Keratinocyte (primary cell): ENCODE data around the gene TNFRSF14.

Experiments
- EZH2 ChIP-seq: IDR thresholded peaks from one replicate; pipeline ENCODE4 v1.6.1; 2012; ENCODE audit warnings: inconsistent platforms, mild to moderate bottlenecking, low read length, moderate library complexity
- TF ChIP-seq, protein P1 (sequence below), 3 experiments: IDR thresholded peaks in 1 of 3; conservative IDR thresholded peaks in 1 of 3; optimal IDR thresholded peaks in 1 of 3; 2 replicates in 2 of 3; 3 replicates in 1 of 3; pipeline versions ENCODE3 to v1.5.1; 2011; ENCODE audit warnings: low read length in 3 of 3, mild to moderate bottlenecking in 3 of 3, moderate library complexity in 2 of 3, control low read depth in 1 of 3, inconsistent platforms in 1 of 3; ENCODE audit not compliant: insufficient read depth in 2 of 3; ENCODE audit errors: extremely low read depth in 1 of 3

DNA sequence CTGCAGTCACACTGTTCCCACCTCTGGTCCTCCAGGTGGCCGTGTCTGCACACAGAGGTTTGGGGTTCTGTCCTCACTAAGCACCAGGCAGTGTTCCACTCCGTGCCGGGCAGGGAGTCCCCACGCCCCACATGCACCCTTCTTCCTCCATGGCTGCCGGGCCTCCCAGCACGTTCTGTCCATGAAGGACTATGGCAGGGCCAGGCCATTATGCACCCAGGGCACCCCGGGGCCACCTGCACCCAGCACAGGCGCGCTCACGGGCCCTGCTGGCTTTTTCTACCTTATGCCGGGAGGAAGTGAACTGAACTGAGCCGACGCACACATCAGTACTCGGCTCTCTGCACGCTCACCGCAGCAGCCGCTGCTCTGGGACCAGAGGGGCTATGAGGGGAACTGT is 40.0 kb upstream of the TNFRSF14 start:
- TF ChIP-seq, protein P1, sequence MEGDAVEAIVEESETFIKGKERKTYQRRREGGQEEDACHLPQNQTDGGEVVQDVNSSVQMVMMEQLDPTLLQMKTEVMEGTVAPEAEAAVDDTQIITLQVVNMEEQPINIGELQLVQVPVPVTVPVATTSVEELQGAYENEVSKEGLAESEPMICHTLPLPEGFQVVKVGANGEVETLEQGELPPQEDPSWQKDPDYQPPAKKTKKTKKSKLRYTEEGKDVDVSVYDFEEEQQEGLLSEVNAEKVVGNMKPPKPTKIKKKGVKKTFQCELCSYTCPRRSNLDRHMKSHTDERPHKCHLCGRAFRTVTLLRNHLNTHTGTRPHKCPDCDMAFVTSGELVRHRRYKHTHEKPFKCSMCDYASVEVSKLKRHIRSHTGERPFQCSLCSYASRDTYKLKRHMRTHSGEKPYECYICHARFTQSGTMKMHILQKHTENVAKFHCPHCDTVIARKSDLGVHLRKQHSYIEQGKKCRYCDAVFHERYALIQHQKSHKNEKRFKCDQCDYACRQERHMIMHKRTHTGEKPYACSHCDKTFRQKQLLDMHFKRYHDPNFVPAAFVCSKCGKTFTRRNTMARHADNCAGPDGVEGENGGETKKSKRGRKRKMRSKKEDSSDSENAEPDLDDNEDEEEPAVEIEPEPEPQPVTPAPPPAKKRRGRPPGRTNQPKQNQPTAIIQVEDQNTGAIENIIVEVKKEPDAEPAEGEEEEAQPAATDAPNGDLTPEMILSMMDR (optimal IDR thresholded peaks at IDR 0.05 in 1 of 3, IDR thresholded peaks at IDR 0.05 in 1 of 3, conservative IDR thresholded peaks at IDR 0.05 in 1 of 3; ENCODE audit: extremely low read depth in 1 of 3, insufficient read depth in 2 of 3, low read length in 3 of 3): no peak
- TF ChIP-seq EZH2: no peak
